Endometrium (tissue), 2 donors: ENCODE data around the gene ALDH3B2.
"Not testable (repeated sequence)": the region's sequence is repeated elsewhere in the genome, so short reads cannot be mapped to it uniquely, and the experiment has no call there.

ENCODE experiments used
- FAIRE-seq: peaks from 2 replicates; lab custom pipeline; 2012; peaks lifted over from hg19 to GRCh38; lab: Jason Lieb, UNC
- donor health status: control.
- donor health status: control.

ALDH3B2 gene

DNA sequence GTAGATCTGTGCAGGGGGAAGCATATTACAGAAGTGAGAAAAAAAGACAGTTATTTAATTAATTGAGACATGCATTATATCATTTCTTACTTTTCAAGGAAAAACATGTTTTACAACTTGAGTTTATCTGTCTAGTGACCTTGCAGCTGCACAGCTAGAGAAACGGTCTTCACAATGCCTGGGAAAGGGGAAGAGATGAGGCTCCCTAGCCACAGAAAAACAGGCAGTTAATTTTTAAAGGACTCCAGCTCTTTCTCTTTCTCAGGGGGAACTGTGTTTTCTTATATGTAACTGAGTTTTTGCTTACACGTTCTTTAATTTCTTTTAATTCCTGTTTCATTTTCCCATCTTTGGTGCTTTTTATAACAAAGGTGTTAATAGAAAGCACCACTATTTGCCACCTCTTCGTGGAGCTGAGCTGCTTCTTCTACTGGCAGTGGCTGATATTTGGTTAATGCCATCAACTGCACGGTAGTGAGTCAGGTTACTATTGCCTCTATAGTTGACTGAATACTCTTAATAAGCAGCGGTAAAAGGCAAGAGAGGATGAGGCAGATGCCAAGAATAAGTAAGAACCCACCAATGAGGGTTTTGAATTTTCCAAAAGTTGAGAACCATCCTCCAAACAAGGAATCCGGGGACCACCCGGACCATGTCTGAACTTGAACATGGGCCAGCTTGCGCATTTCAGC, 11.4 kb upstream of the ALDH3B2 start:
- not testable (repeated sequence) for FAIRE-seq

DNA sequence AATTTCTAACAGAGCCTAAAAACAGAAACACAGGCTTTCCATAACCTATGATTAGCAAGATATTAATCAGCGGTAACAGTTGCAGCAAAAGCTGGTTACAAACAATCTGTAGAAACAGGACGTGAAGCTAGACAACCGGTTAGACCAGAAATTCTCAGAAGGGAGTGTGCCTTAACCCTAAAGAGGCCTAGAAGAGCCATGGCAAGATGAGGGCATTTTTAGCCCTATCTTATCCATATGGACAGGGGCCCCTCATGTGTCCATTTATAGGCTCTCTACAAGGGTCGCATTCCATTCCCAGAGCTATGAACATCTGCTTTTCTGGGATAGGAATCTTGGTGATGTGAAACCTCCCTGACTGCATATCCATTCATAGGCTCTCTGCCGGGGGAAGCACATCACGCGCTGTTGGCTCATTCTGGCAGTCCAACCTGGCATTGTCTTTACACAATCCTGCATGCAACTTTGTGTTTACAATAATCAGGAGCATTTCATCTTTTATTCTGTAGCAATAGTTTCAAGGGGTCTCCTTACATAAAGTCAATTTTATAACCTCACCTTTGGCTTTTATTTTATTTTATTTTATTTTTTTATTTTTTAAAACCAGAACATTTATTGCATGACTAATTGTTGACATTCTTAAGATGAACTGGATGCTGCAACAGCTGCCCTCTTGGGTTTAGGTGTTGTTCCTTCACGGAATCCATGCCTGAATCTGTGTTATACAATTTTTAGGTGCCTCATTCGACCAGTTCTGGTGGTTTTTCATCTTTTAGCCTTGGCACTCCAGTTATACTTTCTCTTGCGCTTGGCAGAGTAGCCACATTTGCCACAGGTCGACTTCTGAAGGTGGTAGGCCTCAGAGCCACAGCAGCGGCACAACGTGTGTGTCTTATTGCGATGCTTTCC, 8.0 kb upstream of the ALDH3B2 start:
- not testable (repeated sequence) for FAIRE-seq

DNA sequence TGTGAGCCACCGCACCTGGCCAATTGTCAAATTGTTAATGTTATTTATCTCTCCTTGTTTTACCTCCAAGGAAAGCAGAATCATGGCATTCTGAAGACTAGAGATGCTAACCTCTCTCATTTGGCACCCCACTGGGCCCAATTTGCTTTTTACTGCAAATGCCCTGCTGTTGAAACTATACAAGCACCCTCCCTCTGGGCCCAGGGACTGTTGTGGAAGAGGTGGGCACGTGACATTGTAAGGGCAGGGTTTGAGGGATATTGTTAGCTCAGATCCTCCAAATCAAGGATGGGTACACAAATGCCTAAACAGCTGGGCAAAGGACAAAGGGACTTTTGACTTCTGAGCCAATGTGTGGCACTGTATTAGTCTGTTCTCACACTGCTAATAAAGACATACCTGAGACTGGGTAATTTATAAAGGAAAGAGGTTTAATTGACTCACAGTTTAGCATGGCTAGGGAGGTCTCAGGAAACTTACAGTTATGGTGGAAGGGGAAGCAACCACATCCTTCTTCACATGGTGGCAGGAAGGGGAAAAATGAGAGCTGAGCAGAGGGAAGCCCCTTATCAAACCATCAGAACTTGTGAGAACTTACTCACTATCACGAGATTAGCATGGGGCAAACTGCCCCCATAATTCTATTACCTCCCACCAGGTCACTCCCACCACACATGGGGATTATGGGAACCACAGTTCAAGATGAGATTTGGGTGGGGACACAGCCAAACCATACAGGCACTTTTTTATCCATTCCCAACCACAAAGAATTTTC, 6.5 kb upstream of the ALDH3B2 start:
- FAIRE-seq = no peak

DNA sequence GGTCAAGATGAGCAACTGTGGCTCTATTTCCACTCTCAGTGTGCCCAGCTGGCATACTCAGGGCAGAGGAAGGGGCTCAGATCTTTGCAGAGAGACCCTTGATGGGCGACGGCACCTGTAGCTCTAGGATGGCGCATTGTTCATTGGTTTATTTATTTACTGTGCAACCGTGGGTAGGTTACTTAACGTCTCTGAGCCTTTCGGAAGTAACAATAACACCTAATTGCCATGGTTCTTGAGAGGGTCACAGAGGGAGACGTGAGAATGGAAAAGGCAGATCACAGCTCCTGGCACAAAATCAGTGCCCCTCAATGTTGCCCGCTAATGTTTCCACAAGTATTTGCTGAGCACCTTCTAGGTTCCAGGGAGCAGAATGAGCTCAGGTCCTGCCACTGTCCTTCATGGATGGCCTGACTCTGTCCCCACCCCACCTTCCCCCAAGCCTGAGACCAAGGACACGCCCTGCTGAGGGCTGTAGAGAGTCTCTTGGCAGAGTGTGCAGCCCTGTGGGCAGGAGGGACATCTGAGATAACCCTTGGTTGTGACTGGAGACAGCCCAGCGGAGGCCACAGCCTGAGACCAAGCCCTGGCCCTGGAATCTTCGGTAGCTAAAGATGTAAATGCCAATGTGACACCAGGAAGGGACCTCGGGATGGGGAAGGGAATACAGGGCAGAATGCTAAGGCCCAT, 780 bp upstream of the ALDH3B2 start:
- FAIRE-seq = no peak

DNA sequence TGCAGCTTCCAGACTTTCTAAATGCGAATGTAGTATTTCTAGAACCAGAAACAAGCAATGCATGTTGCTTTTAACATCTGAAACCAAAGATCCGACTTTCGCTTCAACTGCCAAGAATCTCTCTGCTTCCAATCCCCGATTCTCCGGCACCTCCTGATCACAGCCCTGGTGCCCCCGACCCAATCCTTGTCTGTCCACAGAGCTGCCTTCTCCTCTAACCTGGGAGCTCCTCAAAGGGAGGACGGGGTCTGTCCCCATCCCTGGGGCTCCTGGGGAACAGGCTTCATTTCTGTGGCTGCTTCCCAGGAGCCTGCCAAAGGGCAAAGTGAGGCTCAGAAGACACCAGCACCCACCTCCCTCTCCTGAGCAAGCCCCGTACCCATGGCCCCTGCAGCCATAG, 521 bp downstream of the ALDH3B2 start:
- no peak for FAIRE-seq

DNA sequence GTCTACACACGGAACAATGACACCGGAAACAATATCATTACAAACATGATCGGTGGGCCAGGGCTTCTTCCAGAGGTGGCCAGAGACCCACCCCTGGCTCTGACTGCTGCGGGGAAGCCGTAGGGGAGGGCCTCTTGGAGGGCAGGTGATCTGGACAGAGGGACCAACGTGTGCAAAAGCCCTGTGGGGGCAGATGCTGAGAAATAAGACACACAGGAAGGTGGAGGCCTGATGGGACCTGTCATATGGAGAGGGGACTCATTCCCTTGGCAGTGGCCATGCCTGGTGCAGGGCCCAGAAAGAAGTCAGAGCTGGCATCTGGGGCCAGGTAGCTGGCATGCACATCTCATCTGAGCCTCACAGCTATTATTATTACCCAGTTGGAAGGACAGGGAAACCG, 1.1 kb downstream of the ALDH3B2 start:
- FAIRE-seq = no peak

DNA sequence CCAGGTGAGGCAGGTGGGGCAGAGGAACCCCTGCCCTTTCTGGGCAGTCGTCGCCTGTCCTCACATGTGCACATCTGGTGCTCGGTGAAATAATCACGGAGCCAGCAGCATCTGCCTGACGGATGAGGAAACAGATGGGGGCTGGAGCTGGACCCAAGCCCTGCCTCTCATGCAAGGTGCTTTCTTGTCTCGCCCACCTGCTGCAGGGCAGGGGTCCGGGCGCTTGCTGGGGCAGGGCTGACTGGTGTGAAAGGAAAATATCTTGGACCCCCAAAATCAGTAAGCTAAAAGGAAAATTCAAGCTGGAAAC, 3.3 kb downstream of the ALDH3B2 start:
- no peak for FAIRE-seq

DNA sequence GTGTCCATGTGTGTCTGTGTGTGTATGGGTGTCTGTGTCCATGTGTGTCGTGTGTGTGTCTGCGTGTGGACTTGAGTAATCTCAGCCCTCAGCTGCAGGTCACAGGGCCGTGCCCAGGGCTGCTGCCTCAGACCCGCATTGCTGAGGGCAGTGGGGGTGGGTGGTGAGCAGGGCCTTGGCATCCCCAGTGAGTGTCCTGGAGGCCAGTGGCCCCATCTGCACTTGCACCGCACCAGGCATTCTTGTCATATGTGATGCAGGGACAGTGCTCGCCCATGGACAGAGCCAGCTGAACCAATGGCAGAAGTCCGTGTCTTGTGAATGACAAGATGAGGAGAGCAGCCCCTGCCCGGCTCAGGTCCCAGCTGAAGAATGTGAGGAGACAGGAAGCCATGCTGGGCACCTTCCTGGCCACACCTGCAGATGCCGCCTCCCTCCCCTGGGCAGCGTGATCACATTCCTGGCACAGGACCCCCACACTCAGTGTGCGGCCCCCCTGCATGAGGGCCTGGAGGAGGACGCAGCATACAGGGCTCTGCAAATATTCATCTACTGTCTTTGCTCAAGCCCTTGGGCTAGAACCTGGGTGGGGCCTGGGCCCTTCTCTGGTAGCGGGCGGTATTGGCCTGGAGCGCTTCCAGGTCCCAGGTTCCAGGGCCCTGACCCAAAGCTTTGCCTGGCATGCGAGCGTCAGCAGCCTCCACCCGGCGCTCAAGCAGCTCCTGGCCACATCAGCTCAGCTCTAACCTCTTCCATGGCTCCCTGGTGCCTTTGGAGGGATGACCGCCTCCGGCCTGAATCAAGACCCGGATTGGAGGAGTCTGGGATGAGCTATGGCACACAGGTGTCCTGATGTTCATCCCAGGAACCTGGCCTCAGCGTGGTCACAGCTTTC, 3.9 kb downstream of the ALDH3B2 start:
- FAIRE-seq = no peak

DNA sequence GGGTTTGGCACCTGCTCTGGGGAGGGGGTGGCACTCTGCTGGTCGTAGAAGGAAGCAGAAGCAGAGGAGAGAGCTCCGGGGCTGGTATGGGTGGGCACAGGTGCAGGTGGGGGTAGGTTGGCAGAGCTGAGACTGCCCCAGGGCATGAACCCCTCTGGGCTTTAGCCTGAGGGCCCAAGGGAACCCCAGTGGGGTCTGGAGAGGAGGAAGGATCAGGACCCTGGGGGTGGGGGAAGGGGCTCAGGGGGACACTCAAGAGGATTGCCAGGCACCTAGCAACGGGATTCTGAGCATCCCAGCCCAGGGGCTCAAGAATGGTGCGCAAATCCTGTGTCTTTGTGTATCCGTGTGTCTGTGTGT, 6.3 kb downstream of the ALDH3B2 start:
- no peak for FAIRE-seq

DNA sequence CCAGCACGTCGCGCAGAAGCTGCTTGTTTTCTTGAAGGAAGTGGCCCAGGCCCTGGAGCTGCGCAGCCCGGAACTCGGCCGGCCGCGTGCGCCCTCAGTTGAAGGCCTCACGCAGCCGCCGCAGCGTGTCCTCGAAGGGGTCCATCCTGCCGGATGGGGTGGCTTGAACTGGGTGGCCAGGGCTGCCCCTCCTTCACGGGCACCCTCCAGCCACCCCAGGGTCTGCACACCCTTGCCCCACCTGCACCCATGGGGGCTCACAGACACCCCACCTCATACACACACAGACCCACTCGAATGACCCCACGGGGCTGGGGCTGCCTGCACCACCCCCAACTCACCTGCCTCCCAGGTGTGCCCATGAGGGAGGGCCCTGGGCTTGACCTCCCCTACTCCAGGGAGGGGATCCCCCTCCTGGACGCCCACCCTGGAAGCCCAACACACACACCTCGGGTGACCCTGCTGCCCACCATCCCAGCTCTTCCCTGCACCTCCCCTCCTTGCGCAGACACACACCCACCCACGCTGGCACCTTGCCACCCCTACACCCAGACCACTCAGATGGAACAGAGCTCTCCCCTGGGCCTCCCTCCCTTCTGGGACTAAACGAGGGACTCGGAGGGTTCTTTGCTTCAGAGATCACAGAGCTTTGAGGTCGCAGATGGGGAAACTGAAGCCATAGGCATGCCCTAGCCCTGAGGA, 6.8 kb downstream of the ALDH3B2 start:
- no peak for FAIRE-seq

DNA sequence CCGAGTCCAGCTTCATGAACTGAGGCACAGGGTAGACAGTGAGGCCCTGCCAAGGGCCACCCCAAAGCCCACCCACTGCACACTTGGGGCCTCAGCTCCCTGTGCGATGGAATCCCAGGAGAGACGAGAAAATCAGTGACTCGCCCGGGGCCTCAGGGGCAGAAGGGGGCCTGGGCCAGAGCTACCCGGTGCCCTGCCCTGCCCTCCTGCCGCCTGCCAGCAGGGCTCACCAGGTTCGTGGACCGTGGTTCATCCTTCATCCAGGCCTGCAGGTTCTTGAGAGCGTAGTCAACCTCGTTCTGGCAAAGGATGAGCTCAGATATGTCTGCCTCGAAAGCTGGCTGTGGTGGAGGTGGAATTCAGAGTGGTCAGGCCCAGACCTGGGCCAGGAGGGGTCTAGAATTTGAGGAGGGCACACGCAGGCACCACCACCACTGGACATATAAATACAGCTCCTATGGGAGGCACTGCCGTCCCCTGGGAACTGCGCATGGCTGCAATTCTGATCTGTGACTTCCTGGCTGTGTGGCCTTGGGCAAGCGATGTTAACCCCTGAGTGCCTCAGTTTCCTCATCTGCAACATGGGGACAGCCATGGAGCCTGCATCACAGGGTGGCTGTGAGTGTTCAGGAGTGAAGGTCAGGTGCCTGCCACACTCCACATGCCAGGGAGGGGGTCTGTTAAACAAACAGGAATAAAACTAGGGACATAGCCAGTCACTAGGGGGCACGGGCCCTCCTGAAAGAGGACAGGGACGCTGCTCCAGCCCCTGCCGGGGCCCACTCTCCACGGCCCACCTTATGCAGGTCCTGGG, 7.5 kb downstream of the ALDH3B2 start:
- FAIRE-seq = no peak

DNA sequence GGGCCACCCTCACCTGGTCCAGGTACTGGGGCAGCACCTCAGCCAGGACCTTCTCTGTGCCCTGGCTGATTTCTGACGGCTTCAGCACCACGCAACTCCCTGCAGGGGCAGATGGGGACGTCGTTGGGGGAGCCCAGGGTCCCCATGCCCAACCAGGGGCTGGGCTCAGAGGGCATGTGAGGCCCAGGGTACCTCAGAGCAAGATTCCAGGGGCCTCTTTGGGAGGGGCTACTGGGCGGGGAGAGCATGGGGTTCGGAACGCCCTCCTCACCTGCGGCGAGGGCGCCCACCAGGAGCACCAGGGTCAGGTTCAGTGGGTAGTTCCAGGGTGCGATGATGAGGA, 8.1 kb downstream of the ALDH3B2 start:
- no peak for FAIRE-seq

DNA sequence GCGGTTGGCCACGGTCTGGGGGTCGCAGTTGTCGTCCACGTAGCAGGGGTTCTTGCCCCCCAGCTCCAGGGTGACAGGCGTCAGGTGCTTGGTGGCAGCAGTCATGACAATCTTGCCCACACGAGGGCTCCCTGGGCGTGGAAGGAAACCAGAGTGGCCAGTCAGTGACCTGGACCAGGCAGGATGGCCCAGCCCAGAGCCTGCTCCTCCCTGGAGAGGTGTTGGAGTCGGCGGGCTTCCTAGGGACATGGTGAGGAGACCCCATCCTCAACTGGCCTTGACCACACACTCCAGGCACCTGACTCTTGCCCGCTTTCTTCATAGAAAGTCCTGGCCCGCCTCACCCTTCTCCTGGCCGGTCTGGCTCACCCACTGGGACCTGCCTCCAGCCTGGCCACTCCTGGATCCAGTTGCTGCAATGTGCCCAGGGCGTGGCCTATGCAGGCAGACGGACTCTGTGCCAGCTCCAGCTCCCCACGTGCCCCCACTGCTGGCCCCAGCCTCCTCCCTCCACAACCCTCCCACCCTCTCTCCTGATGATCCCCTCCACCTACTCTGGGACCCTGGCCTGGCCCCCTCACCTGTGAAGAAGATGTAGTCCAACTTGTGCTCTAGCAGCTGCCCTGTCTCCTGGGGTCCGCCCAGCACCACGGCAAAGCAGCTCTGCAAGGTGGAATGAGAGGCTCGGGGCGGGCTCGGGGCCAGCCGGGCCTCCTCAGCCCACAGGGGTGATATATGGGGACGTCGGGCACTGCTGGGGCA, 8.7 kb downstream of the ALDH3B2 start:
- FAIRE-seq = no peak

DNA sequence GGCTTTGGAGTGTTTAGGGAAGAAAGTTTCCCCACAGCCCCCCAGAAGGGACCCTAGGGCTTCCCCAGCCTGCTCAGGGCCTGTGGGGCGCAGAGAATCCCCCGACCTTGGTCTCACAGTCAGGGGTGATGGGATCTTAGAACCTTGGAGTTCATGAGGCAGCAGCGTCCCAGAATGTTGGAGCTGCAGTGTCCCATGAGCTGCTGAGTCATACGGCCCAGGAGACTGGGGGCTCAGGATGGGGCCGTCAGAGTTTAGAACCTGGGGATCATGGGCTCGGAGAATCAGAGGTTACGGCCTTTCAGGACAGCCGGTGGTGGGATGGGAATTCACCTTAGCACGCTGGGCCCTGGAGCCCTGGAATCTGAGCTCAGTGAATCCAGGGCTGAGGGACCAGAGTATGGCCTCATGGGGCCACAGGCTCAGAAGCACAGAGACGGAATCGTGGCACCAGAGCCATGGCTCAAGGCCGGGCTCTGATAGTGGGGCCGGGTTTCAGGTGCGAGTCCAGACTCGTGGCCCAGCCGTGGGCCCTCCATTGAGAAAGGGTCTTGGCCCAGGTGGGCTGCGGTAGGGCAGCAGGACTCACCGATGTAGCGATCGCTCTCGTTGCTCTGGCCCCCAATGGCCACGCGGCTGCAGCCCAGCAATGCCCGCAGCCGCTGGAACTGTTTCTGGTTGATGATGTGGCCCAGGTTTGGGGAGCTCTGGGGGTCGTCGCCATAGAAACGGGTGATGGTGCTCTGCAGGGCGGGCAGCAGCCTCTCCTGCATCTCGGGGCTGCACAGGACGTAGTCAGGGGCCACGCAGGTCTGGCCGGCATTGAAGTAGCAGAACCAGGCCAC, 9.5 kb downstream of the ALDH3B2 start:
- no peak for FAIRE-seq

DNA sequence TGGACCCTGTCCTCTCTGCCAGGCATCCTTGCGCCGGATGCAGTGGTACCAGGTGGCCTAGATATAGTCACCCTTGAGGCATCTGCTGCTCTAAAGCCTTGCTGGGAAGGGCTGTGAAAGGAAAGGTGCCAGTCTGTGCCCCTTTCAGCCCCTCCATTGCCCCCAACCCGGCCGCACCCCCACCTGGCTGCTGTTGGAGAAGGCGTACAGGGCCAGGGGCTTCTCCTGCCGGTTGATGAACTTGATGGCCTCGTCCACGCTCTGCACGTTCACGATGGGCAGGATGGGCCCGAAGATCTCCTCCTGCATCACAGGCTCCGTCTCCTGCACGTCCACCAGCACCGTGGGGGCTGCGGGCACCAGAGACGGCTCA, 10.2 kb downstream of the ALDH3B2 start:
- no peak for FAIRE-seq

DNA sequence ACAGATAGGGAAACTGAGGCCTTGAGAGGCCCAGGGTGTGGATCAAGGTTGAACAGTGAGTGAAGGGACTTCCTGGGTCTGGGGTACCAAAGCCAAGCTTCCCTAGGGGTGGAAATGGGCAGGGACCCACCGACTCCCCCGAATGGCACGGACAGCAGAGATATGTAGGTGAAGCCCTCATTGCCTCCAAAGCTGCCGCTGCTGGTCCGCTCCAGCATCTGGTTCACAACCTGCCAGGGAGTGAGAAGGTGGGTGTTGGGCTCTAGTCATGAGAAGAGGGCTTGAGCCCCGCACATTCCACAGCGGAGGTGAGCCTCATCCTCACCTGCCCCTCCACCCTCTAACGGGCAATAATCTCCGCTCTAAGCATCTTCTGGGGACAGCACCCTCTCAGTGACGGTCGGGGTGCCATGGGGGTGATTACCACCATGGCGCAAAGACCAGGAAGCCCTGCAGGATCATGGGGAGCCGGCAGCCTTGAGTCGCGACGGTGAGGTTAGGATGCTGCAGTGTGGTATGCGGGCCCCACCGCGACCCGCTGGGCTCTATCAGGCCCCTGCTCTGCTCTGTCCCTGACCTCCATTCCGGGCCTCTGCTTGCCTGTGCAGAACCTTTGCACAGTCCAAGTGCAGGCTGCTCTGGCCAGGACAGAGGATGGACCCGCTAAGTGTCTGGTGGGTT, 10.8 kb downstream of the ALDH3B2 start:
- FAIRE-seq = no peak

DNA sequence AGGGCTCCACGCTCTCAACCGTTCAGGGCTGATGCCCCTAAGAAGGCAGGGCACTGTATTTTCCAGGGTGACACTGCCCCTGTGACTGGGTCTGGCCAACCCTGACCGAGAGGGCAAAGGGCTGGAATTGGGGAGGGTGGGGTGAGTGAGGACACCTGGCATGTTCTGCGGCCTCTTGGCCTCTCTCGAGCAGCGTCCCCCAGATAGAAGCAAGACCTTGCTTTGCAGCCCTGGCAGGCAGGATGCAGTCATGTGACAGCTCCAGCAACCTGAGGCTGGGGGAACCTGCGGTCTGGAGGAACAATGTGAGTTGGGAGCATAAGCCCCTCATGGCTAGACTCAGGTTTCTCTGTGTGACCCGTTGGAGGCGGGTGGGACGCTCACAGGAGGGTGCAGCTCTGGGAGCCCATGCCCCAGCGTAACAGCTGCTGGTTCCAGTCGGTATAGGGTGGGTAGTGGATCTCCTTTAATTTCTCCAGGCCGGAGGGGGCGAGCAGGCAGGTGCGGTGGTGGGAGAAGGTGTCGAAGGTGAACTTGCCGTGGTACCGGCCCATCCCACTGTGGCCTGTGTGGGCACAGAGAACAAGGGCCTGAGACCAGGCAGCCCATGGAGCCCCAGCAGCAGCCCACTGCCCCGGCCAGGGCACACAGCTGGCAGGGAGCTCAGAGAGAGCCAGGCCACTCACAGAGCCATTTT, 11.4 kb downstream of the ALDH3B2 start:
- no peak for FAIRE-seq
